ENCODE measurements around the gene DLG2. TPM values are rescaled to one million over a fixed set of nuclear protein-coding genes. Genes with fewer than 3 reads are reported as not detected.

Gene DLG2
- total RNA-seq, 1 experiment from 2014 or later = 1.8 TPM

DNA sequence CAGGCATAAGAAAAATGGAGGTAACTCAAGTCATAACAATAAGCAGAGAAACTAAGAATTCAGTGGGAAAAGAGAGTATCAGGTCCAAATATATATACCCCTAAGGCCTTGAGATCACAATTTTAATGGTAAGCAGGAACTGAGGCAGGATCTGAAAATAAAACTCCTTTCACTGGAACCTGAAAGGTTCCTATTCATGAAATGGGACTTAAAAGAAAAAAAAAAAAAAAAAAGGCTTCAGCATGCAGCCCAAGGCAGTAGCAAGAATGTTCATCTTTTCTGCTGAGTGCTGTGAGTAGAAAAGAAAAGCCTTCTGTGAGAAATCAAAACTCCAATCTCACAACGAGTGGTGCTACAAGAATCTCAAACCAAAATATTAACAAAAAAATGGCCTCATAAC, 75.3 kb downstream of the DLG2 start:
- DNase-seq = no peak
- no peaks in the 10 kb centered on the region for H3K27me3 ChIP-seq (ENCODE audit: control insufficient read depth, insufficient read depth, low read length)
- H3K4me3 ChIP-seq (ENCODE audit: insufficient read depth, low read depth, low read length) = no peak overlapping the region
- no peaks in the 10 kb centered on the region for H3K36me3 ChIP-seq (replicated peaks; ENCODE audit: control insufficient read depth, insufficient read depth, low read length)

- no peak overlapping the region for H3K4me3 ChIP-seq (ENCODE audit: insufficient read depth, low read depth, low read length)
- no peaks in the 10 kb centered on the region for H3K27me3 ChIP-seq (ENCODE audit: control insufficient read depth, insufficient read depth, low read length)
- H3K36me3 ChIP-seq (replicated peaks; ENCODE audit: control insufficient read depth, insufficient read depth, low read length) = no peaks in the 10 kb centered on the region
- DNase-seq = no peak
Observed at GRCh38 chr11:85541683-85542082, 85.5 kb downstream of the DLG2 start.

- Histone ChIP-seq H3K27me3 (ENCODE audit: control insufficient read depth, insufficient read depth, low read length) (no peaks in the 10 kb centered on the region), H3K36me3 (replicated peaks; ENCODE audit: control insufficient read depth, insufficient read depth, low read length) (no peaks in the 10 kb centered on the region), H3K4me3 (ENCODE audit: insufficient read depth, low read depth, low read length) (no peak overlapping the region)
- peak; percentile 22 for DNase-seq
Observed at GRCh38 chr11:85540635-85541205, 86.4 kb downstream of the DLG2 start.

- no peak for DNase-seq
- no peak overlapping the region for H3K4me3 ChIP-seq (ENCODE audit: insufficient read depth, low read depth, low read length)
Observed at GRCh38 chr11:85540181-85540580, 87.0 kb downstream of the DLG2 start.

DNA sequence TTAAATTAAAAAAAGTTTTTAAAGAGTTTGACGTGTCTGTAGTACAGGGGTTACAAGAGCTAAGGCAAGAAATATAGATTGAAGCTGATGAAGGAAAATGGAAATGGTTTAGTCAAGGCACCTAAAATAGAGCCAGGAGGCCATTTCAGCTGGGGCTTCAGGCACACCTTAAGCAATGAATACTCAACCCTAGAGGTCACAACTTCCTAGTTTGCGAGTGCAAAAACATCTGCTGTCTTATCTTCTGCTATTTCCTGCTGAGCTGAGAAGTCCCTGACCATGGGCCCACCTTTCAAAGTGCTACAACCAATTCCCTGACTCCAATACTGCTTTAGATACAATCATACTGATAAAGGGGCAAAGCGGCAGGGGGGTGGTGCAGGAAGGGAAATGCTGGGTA, 87.4 kb downstream of the DLG2 start:
- H3K36me3 ChIP-seq (replicated peaks; ENCODE audit: control insufficient read depth, insufficient read depth, low read length) = no peaks in the 10 kb centered on the region
- DNase-seq = no peak
- no peaks in the 10 kb centered on the region for H3K27me3 ChIP-seq (ENCODE audit: control insufficient read depth, insufficient read depth, low read length)
- no peak overlapping the region for H3K4me3 ChIP-seq (ENCODE audit: insufficient read depth, low read depth, low read length)

More at GRCh38 chr11:85540181-85540580, 87.0 kb downstream of the DLG2 start:
- H3K27me3 ChIP-seq (ENCODE audit: control insufficient read depth, insufficient read depth, low read length) = no peaks in the 10 kb centered on the region
- H3K36me3 ChIP-seq (replicated peaks; ENCODE audit: control insufficient read depth, insufficient read depth, low read length) = no peaks in the 10 kb centered on the region

- no peak for DNase-seq
- no peak overlapping the region for H3K4me3 ChIP-seq (ENCODE audit: insufficient read depth, low read depth, low read length)
- no peaks in the 10 kb centered on the region for H3K27me3 ChIP-seq (ENCODE audit: control insufficient read depth, insufficient read depth, low read length)
- no peaks in the 10 kb centered on the region for H3K36me3 ChIP-seq (replicated peaks; ENCODE audit: control insufficient read depth, insufficient read depth, low read length)
Observed at GRCh38 chr11:85539029-85539689, 88.0 kb downstream of the DLG2 start.

GRCh38 chr11:85536438-85536837, 90.7 kb downstream of the DLG2 start:
- DNase-seq = no peak
- Histone ChIP-seq H3K4me3 (ENCODE audit: insufficient read depth, low read depth, low read length) (no peak overlapping the region), H3K27me3 (ENCODE audit: control insufficient read depth, insufficient read depth, low read length) (no peaks in the 10 kb centered on the region), H3K36me3 (replicated peaks; ENCODE audit: control insufficient read depth, insufficient read depth, low read length) (no peaks in the 10 kb centered on the region)

GRCh38 chr11:85534806-85535205, 92.3 kb downstream of the DLG2 start:
- no peak overlapping the region for H3K4me3 ChIP-seq (ENCODE audit: insufficient read depth, low read depth, low read length)
- H3K27me3 ChIP-seq (ENCODE audit: control insufficient read depth, insufficient read depth, low read length) = no peaks in the 10 kb centered on the region
- DNase-seq = no peak
- no peaks in the 10 kb centered on the region for H3K36me3 ChIP-seq (replicated peaks; ENCODE audit: control insufficient read depth, insufficient read depth, low read length)

GRCh38 chr11:85531191-85531897, 95.8 kb downstream of the DLG2 start:
- Histone ChIP-seq H3K36me3 (replicated peaks; ENCODE audit: control insufficient read depth, insufficient read depth, low read length) (no peaks in the 10 kb centered on the region), H3K27me3 (ENCODE audit: control insufficient read depth, insufficient read depth, low read length) (no peaks in the 10 kb centered on the region), H3K4me3 (ENCODE audit: insufficient read depth, low read depth, low read length) (no peak overlapping the region)
- DNase-seq = peak; percentile 28

- no peaks in the 10 kb centered on the region for H3K27me3 ChIP-seq (ENCODE audit: control insufficient read depth, insufficient read depth, low read length)
- H3K36me3 ChIP-seq (replicated peaks; ENCODE audit: control insufficient read depth, insufficient read depth, low read length) = no peaks in the 10 kb centered on the region
- DNase-seq = no peak
- H3K4me3 ChIP-seq (ENCODE audit: insufficient read depth, low read depth, low read length) = no peak overlapping the region
Observed at GRCh38 chr11:85530634-85531033, 96.5 kb downstream of the DLG2 start.

DNA sequence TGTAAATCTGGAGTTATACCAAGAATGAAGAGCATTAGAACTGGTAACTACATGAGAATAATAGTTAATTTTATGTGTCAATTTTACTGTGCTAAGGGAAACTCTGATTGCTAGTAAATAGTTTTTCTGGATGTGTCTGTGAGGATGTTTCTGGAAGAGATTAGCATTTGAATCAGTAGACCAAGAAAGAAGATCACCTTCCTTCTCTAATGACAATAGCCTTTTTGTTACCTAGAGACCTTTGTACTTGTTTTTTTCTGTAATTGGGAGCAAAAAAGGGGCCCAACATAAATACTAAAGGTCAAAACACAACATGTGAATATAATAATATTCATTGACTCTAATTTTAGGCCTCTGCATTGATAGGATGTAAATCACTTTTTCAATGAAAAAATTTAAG, 100.6 kb downstream of the DLG2 start:
- no peak for DNase-seq
- H3K27me3 ChIP-seq (ENCODE audit: control insufficient read depth, insufficient read depth, low read length) = no peaks in the 10 kb centered on the region
- no peak overlapping the region for H3K4me3 ChIP-seq (ENCODE audit: insufficient read depth, low read depth, low read length)
- H3K36me3 ChIP-seq (replicated peaks; ENCODE audit: control insufficient read depth, insufficient read depth, low read length) = no peaks in the 10 kb centered on the region; the same call in 1 of the 2 replicates

GRCh38 chr11:85525686-85526085, 101.5 kb downstream of the DLG2 start:
- no peaks in the 10 kb centered on the region for H3K27me3 ChIP-seq (ENCODE audit: control insufficient read depth, insufficient read depth, low read length)
- H3K4me3 ChIP-seq (ENCODE audit: insufficient read depth, low read depth, low read length) = no peak overlapping the region
- no peaks in the 10 kb centered on the region; the same call in 1 of the 2 replicates for H3K36me3 ChIP-seq (replicated peaks; ENCODE audit: control insufficient read depth, insufficient read depth, low read length)
- no peak for DNase-seq

DNA sequence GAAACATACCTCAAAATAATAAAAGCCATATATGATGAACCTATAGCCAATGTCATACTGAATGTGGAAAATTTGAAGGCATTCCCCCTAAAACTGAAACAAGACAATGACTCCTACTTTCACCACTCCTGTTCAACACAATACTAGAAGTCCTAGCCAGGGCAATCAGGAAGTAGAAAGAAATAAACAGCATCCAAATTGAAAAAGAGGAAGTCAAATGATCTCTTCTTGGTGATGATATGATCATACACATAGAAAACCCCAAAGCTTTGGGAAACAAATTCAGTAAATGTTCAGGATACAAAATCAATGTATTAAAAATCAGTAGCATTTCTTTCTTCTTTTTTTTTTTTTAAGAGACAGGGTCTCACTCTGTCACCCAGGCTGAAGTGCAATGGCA, 109.9 kb downstream of the DLG2 start:
- Histone ChIP-seq H3K36me3 (replicated peaks; ENCODE audit: control insufficient read depth, insufficient read depth, low read length) (no peaks in the 10 kb centered on the region), H3K4me3 (ENCODE audit: insufficient read depth, low read depth, low read length) (no peak overlapping the region), H3K27me3 (ENCODE audit: control insufficient read depth, insufficient read depth, low read length) (no peaks in the 10 kb centered on the region)
- DNase-seq = no peak

DNA sequence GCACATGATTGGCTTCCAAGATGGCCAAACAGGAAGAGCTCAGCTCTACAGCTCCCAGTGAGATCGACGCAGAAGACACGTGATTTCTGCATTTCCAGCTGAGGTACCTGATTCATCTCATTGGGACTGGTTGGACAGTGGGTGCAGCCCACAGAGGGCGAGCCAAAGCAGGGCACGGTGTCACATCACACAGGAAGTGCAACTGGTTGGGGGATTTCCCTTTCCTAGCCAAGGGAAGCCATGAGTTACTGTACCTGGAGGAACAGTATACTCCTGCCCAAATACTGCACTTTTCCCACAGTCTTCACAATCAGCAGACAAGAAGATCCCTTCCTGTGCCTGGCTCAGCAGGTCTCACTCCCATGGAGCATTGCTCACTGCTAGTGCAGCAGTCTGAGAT, 131.2 kb downstream of the DLG2 start:
- H3K36me3 ChIP-seq (replicated peaks; ENCODE audit: control insufficient read depth, insufficient read depth, low read length) = no peaks in the 10 kb centered on the region
- no peak overlapping the region for H3K4me3 ChIP-seq (ENCODE audit: insufficient read depth, low read depth, low read length)
- H3K27me3 ChIP-seq (ENCODE audit: control insufficient read depth, insufficient read depth, low read length) = no peaks in the 10 kb centered on the region
- DNase-seq = no peak

GRCh38 chr11:85494396-85494795, 132.7 kb downstream of the DLG2 start:
- no peaks in the 10 kb centered on the region for H3K36me3 ChIP-seq (replicated peaks; ENCODE audit: control insufficient read depth, insufficient read depth, low read length)
- H3K4me3 ChIP-seq (ENCODE audit: insufficient read depth, low read depth, low read length) = no peak overlapping the region
- no peaks in the 10 kb centered on the region for H3K27me3 ChIP-seq (ENCODE audit: control insufficient read depth, insufficient read depth, low read length)
- no peak for DNase-seq

All from H7 (cell line).